Loucy (cell line): Measurements from ENCODE around the gene TMEM181.

Experiments used
- H2AFZ ChIP-seq: fragments of 200-600 bp; sonication (generic); 2 replicates; pipeline ENCODE4 v1.6.0; 2016; ENCODE audit warnings: antibody characterized with exemption, mild to moderate bottlenecking, low read length, moderate library complexity
- H3F3A ChIP-seq: fragments of 200-600 bp; 2 replicates; pipeline ENCODE4 v1.6.0; 2016; ENCODE audit warnings: antibody characterized with exemption, low read depth, mild to moderate bottlenecking
- H3K27me3 ChIP-seq: fragments of 200-600 bp; sonication (generic); 2 replicates; pipeline ENCODE4 v1.6.1; 2014; ENCODE audit warnings: low read length, mild to moderate bottlenecking; ENCODE audit not compliant: insufficient read depth, poor library complexity, severe bottlenecking
- H3K36me3 ChIP-seq: fragments of 200-600 bp; sonication (generic); 2 replicates; pipeline ENCODE4 v1.6.1; 2016; ENCODE audit warnings: low read length; ENCODE audit not compliant: insufficient read depth
- H3K4me1 ChIP-seq: fragments of 200-600 bp; sonication (generic); 2 replicates; pipeline ENCODE4 v1.5.1; 2014; ENCODE audit warnings: low read length, mild to moderate bottlenecking; ENCODE audit not compliant: insufficient read depth, poor library complexity, severe bottlenecking
- H3K4me2 ChIP-seq: fragments of 200-600 bp; sonication (generic); 2 replicates; pipeline ENCODE4 v1.6.0; 2014; ENCODE audit warnings: antibody characterized with exemption, low read length, low read depth, mild to moderate bottlenecking; ENCODE audit not compliant: poor library complexity, severe bottlenecking
- H3K4me3 ChIP-seq: fragments of 200-600 bp; sonication (generic); 2 replicates; pipeline ENCODE4 v1.5.1; 2014; ENCODE audit warnings: low read length, mild to moderate bottlenecking, mixed read lengths; ENCODE audit not compliant: poor library complexity, severe bottlenecking
- H3K79me2 ChIP-seq: fragments of 200-600 bp; sonication (generic); 2 replicates; pipeline ENCODE4 v1.6.1; 2014; ENCODE audit warnings: low read length; ENCODE audit not compliant: insufficient read depth
- H3K9ac ChIP-seq: fragments of 200-600 bp; sonication (generic); 2 replicates; pipeline ENCODE4 v1.6.0; 2014; ENCODE audit warnings: mild to moderate bottlenecking, low read depth, low read length, moderate library complexity; ENCODE audit not compliant: poor library complexity, severe bottlenecking
- H3K9me2 ChIP-seq: fragments of 200-600 bp; sonication (generic); replicated peaks from 2 replicates; pipeline ENCODE4 v1.6.1; 2016; ENCODE audit warnings: low read depth, low read length, mixed read lengths
- H3K9me3 ChIP-seq: fragments of 200-600 bp; sonication (generic); 2 replicates; pipeline ENCODE4 v1.6.1; 2014; ENCODE audit warnings: mild to moderate bottlenecking, antibody characterized with exemption, low read length, low read depth; ENCODE audit not compliant: insufficient read depth
- H4K20me1 ChIP-seq: fragments of 200-600 bp; sonication (generic); 2 replicates; pipeline ENCODE4 v1.6.0; 2014; ENCODE audit warnings: antibody characterized with exemption, low read length, mild to moderate bottlenecking; ENCODE audit not compliant: insufficient read depth, poor library complexity, severe bottlenecking
- CTCF ChIP-seq: fragments of 200-600 bp; sonication (generic); conservative IDR thresholded peaks from 2 replicates; pipeline ENCODE4 v1.5.1; 2014; ENCODE audit warnings: mild to moderate bottlenecking, antibody characterized with exemption, low read length
- EZH2phosphoT487 ChIP-seq: fragments of 200-600 bp; IDR thresholded peaks from 2 replicates; pipeline ENCODE4 v1.6.1; 2018; ENCODE audit warnings: antibody characterized with exemption, mild to moderate bottlenecking, moderate library complexity, borderline replicate concordance

The TMEM181 gene

GRCh38 chr6:158628542-158628941 is 68.7 kb downstream of the TMEM181 start:
- Histone ChIP-seq H3F3A (no peaks in the 10 kb centered on the region; the same call in 1 of the 2 replicates), H3K4me2 (no peak overlapping the region), H3K9me3 (no peaks in the 10 kb centered on the region), H4K20me1 (peaks cover 13% of the 10 kb centered on the region), H3K79me2 (no peaks in the 10 kb centered on the region), H3K27me3 (peaks cover 16% of the 10 kb centered on the region), H3K4me3 (no peak overlapping the region), H3K36me3 (peaks cover 59% of the 10 kb centered on the region; the same call in 1 of the 2 replicates), H2AFZ (no peak overlapping the region), H3K9ac (no peak overlapping the region), H3K4me1 (no peaks in the 10 kb centered on the region), H3K9me2 (no peaks in the 10 kb centered on the region)
- TF ChIP-seq EZH2phosphoT487, result no peak
- no peak for TF ChIP-seq CTCF

GRCh38 chr6:158629367-158630221 is 69.7 kb downstream of the TMEM181 start:
- no peak overlapping the region for H3K9ac ChIP-seq
- H3K4me3 ChIP-seq, result no peak overlapping the region
- peaks cover 23% of the 10 kb centered on the region for H3K27me3 ChIP-seq
- H3K4me1 ChIP-seq, result no peaks in the 10 kb centered on the region
- H3K9me2 ChIP-seq, result no peaks in the 10 kb centered on the region
- no peaks in the 10 kb centered on the region for H3K79me2 ChIP-seq
- H3K36me3 ChIP-seq, result peaks cover 55% of the 10 kb centered on the region; the same call in 1 of the 2 replicates
- H4K20me1 ChIP-seq, result peaks cover 22% of the 10 kb centered on the region
- H3F3A ChIP-seq, result peaks cover 5% of the 10 kb centered on the region; the same call in 1 of the 2 replicates
- H3K9me3 ChIP-seq, result no peaks in the 10 kb centered on the region
- TF ChIP-seq CTCF (peak; percentile 38), EZH2phosphoT487 (no peak)
- no peak overlapping the region for H2AFZ ChIP-seq
- H3K4me2 ChIP-seq, result no peak overlapping the region

GRCh38 chr6:158630938-158631616 is 71.2 kb downstream of the TMEM181 start:
- Histone ChIP-seq H3K79me2 (no peaks in the 10 kb centered on the region), H3F3A (peaks cover 8% of the 10 kb centered on the region; the same call in 1 of the 2 replicates), H3K4me1 (peaks cover 10% of the 10 kb centered on the region), H3K4me3 (no peak overlapping the region), H3K4me2 (no peak overlapping the region), H3K9me3 (no peaks in the 10 kb centered on the region), H3K36me3 (peaks cover 43% of the 10 kb centered on the region; the same call in 1 of the 2 replicates), H3K9me2 (no peaks in the 10 kb centered on the region), H3K27me3 (peaks cover 23% of the 10 kb centered on the region), H4K20me1 (peaks cover 30% of the 10 kb centered on the region), H3K9ac (no peak overlapping the region), H2AFZ (no peak overlapping the region)
- TF ChIP-seq EZH2phosphoT487 (no peak), CTCF (no peak)
